LHCN-M2 (cell line): ENCODE data around the gene DCDC2. TPM values are rescaled to one million over a fixed set of nuclear protein-coding genes. Genes with fewer than 3 reads are reported as not detected.
"Not testable (repeated sequence)": the region's sequence is repeated elsewhere in the genome, so short reads cannot be mapped to it uniquely, and the experiment has no call there.

Experiments used
- DNase-seq: peaks from one replicate; pipeline ENCODE4 v3.0.0-alpha.2; 2012; ENCODE audit warnings: low read depth
- total RNA-seq: library from RNA; depleted of rRNA; stranded (reverse); fragments of >200 nt; gene quantifications from 2 replicates; pipeline ENCODE4 v1.2.3, GENCODE V29; 2014

DCDC2 gene
- total RNA-seq, 1 experiment from 2014 or later, result not detected

DNA sequence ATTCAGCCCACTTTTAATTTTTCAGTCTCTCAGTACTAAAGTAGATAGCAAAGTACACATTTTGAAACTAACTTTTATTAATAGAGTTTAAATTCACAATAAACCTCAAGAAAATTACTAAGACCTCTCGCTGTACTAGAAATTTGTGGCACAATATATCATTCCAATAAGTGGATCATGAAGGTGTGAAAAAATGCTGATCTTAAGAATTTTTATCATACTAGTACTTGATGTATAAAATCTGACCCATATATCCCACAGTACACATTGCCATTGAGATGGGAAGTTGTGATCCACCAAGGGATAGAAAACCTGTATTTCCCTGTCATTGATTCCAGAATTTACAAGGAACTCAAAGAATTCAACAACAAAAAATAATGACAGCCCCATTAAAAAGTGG lies 85.7 kb downstream of the DCDC2 start:
- no peak for DNase-seq

DNA sequence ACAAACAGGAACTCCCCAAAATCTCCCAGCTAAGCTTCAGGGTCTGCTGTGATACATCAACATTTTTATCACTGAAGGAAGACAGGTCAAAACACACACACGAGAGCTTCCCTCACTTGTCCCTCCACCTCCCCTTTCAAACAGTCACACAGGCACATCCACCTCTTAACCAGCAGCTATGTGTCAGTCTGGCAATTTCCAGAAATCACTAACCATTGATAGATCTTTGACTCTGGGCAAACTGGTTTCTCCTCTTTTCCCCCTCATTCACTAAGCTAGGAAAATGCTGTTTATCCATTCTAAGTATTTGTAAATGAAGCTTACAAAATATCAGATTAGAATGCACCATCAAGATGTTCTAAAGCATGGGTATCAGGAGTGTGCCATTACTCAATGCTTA lies 87.8 kb downstream of the DCDC2 start:
- DNase-seq, result no peak

DNA sequence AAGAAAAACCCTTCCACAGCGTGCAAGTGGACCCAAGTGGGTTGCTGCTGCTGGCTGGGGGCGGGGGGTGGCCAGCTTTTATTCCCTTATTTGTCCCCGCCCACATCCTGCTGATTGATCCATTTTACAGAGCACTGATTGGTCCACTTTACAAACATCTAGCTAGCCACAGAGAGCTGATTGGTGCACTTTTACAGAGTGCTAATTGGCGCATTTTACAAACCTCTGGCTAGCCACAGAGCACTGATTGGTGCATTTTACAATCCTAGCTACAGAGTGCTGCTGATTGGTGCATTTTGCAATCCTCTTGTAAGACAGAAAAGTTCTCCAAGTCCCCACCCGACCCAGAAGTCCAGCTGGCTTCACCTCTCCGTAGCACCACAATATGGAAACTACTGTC lies 99.6 kb downstream of the DCDC2 start:
- not testable (repeated sequence) for DNase-seq

DNA sequence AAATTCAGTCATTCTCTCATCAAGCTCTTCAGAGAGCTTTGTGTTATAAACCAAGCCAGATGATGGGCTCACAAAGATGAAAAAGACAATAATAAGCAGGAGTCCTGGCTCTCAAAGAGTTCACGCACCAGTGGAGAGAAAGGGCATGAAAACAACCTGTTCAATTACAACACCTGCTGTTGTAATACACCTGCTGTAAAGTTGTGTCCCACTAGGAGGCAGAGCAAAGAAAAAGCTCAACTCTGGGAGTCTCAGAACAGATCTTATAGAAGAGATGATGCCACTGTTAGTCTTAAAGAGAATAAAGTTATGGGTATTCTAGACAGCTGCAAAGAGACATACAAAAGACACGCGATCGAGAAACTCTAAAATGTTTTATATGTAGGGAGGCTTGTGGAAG lies 100.6 kb downstream of the DCDC2 start:
- DNase-seq, result no peak

DNA sequence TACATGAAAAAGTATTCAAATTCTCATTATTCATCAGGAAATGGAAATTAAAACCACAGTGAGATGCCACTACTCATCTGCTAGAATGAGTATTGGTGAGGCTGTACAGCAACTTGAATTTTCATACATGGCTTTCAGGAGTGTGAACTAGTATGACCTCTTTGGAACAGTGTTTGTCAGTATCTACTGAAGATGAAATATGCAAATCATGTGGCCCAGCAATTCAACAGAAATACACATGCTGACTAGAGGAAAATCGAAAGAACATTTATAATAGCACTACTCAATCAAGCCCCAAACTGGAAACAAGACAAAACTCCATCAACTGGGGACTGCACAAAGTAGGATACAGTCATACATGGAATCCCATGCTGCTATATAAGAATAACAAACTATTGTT lies 102.2 kb downstream of the DCDC2 start:
- DNase-seq, result no peak

DNA sequence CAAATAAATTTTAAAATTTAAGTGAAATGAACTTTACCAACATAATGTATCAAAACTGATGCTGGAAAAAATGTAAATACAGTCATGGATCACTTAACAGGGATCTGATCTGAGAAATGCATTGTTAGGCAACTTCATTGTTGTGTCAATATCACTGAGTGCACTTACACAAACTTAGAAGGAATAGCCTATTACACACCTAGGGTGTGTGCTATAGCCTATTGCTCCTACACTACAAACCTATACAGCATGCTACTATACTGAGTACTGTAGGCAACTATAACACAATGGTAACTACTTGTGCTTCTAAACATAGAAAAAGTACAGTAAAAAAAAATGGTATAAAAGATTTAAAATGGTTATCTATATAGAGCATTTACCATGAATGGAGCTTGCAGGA lies 104.5 kb downstream of the DCDC2 start:
- DNase-seq, result no peak

DNA sequence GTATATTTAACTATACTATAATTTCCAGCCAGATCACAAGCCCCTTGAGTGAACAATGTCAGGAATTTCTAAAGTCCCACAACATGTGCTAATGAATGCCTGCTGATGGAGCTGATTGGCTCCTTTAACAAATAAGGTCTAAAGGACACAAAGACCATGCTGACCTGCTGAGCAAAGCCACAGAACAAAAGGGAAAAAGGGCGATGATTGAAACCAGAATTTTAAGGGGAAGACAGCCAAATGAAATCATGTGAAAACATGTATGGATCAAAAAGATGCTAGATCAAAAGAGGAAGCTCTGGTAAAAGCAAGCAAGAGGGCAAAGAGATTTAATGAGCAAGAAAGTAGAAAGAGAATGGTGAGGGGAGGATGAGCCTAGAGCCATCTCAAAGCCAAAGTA lies 105.6 kb downstream of the DCDC2 start:
- DNase-seq, result no peak

DNA sequence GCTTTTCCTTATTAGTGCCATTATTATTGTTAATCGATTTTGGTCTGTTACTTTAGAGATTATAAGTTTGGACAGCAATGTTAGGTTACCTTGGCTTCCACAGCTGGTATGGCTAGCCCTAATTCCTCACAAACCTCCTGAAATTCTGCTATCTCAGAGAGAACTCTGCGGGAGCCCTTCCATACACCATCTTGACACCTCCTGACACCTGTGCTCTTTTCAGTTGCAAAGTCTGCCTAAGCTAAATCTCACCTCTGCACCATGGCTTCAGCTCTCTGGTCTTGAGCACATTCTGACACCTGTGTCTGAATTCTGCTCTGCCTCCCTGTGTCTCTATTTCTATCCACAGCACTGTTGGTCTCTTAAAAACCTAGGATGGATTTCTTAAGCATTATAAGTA lies 106.5 kb downstream of the DCDC2 start:
- DNase-seq, result no peak

DNA sequence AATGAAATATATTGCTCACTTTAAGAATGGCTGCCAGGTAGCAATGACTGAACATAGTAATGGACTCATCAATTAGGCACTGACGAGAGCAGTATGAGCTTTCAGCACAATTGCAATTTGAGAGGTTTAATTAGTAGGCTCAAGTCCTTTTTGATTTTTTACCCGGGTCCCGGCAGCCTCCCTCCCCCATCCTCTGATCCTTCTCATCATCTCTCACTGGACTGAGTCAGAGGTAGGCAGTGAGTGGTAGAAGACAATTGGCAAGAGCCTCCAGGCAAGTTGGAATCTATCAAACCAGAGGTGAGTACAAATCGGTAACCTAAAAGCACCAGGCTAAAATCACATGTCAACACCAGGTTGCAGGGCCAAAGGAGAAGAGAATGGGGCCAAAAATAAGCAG lies 107.9 kb downstream of the DCDC2 start:
- no peak for DNase-seq

DNA sequence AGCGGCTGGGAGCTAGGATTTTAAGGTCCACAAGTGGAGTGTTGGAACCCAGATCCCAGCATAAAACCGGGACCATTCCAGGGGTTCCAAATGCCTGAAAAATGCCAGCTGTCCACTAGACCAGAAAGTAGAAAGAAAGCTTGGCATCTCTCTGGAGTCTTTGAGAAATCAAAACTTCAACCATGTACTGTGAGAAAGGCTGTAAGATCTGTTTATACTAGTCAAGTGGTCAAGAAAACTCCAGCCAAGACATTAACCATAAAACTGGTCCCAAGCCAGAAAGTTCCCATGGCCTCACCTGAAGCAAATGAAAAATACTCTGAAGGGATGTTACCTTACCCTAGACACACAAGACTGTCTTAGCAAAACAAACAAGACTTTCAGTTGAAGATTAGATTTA lies 112.6 kb downstream of the DCDC2 start:
- no peak for DNase-seq

DNA sequence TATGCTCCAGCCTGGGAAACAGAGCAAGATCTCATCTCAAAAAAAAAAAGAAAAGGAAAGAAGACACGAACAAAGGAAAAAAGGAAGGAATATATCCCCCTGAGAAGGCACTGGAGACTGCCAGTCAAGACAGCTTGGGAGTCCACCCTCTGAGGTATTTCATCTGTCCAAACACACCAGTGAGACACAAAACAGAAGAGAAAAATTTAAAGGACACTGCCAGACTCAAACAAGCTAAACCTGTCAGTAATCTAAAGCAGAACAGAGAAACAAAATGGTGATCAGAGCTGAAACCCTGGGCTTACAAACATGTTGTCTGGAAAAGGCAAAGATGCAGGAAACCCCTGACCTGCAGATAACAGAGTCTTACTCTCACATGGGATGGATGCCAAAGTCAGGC lies 114.9 kb downstream of the DCDC2 start:
- no peak for DNase-seq

DNA sequence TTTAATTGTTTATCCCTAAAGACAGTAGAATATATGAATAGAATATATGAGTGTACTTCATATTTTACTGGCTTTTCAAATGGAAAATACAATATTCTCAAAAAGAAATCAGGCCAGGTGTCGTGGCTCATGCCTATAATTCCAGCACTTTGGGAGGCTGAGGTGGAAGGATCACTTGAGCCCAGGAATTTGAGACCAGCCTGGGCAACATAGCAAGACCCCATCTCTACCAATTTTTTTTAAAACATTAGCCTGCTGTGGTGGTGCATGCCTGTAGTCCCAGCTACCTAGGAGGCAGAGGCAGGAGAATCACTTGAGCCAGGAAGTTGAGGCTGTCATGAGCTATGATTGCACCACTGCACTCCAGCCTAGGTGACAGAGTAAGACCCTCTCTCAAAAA lies 116.1 kb downstream of the DCDC2 start:
- DNase-seq, result not testable (repeated sequence)

DNA sequence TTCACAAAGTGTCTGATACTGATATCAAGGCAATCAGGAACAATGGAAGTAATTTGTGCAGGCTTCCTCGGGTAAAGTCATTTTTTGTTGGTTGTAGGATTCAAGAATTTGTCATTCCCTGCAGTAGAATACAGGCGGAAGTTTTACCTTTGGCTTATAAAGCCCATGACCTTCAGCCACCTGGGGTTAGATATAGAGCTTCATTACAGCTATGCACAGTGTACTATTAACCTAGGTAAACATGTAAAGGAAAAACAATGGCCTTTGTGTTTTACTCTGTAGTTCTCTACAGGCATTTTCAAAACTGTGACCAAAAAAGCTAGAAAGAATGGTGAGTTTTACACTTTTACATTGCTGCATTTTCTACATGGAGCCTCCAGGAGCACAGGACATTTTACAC lies 116.9 kb downstream of the DCDC2 start:
- no peak for DNase-seq

DNA sequence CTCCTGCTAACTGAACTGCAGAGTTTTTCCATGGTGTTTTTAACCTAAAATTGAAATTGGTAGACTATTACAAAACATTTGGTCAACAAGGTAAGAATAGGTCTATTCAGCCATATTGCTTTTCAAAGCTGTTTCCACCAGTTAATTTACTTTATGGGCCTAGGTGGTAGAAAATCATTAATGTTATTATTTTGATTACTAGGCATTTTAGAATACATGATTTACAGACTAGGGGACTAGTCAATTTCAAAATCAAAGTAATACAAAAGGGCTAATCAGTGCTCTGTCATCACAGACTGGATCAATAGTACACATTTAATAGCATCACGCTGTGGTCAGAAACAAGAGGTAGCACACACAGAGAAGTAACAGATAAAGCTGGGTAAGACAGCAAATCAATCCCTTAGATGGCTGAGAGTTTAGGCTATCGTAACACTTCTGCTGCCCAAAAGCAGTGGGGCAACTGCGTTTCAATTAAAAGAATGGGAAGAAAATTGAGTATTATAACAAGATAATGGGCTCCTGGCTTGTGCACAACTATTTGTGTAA lies 117.4 kb downstream of the DCDC2 start:
- DNase-seq, result no peak

DNA sequence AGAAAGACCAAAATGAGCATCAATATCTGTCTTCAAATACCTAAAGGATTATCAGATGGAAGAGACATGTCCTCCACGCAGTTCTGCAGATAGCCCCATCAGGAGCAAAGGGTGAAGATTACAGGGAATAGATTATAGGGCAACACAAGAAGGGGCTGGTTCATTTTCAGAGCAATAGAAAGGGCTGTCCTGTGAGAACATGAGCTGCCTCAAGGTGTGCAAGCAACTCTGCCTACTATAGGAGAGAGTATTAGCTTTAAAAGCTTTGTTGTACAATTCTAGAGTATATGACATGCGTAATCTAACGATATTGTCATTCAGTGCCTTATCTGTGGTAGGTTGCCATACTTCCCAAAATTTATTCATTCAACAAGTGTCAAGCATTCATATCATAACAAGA lies 119.2 kb downstream of the DCDC2 start:
- DNase-seq, result no peak

DNA sequence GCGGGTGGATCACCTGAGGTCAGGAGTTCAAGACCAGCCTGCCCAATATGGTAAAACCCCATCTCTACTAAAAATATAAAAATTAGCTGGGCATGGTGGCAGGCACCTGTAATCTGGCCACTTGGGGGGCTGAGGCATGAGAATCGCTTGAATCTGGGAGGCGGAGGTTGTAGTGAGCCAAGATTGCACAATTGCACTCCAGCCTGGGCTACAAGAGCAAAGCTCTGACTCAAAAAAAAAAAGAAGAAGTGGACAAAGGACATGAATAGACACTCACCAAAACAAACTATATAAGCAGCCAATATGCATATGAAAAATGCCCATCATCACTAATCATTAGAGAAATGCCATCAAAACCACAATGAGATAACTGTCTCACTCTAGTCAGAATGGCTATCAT lies 121.1 kb downstream of the DCDC2 start:
- DNase-seq, result not testable (repeated sequence)

DNA sequence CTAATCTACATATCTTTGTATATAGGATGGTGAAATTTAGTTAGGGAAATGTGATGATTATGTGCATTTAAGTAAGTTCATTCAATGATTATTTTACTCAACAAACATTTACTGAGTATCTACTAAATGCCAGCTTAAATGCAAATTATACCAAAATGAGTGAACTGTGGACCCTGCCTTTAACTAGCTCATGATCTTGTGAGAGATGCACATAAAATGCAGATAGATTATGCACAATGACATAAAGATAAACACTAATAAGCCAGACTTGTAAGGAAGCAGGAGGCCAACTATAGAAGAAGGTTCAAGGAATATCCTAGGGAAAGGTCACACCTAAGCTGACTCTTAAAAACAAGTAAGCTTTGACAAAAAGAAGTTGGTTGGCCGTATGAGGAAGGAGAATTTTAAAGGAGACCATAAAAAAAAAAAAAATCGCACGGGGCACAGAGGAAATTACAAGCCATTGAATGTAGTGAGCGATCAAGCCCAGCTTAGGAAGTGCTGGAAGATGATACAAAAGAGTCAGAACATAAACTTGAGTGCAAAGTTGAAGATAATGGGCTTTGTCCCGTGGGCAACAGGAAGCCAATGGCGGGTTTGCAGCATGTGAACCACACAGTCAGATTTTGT lies 123.9 kb downstream of the DCDC2 start:
- no peak for DNase-seq

DNA sequence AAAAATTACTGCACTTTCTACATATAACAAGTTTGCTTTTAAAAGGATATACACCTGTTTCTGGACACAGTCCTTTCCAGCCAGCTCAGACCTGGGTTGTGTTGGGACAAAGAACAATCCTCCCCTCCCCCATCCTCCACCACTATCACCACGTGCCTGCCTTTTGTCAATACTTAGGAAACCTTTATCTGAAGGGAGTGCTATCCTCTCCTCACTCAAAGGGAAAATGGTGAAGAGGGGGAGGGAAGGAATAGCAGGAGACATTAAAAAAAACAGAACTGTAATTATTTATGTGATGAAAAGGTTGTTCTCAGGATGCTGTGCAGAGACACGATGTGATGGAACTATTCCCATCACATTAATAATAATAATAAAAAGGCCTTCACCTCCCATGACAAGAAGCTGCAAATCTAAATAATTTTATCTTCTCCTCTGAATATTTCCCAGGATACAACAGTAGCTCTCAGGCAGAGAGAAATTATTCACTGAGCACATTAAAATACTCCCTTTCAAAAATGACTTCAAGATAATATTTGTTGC lies 126.4 kb downstream of the DCDC2 start:
- no peak for DNase-seq

DNA sequence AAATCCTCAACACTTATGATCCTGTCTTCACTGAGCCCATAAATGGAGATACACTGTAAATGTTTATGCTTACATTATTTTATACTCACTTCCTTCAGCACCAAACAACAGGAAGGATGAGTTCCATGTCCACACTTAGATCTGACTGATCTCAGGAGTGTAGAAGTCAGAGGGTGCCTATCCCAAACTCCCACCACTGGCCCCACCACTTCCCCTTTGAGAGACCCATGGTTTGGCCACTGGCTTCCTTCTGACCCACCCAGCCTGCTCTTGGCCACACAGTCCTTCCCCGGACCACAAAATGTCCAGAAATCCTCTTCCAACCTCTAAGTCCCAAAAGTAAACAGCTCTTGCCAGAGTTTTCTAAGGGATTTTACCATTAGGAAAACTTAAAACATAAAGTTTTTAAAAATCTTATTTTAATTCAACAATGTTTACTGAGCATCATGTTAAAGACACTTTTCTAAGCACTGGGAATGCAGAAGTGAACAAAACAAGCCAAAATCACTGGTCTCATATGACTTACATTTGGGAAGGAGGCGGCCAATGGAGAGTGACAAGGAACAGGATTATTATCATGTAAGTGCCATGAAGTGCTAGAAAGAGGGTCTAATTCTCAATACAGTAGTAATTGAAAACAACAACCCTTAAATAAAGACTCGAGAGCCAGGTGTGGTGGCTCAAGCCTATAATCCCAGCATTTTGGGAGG lies 128.0 kb downstream of the DCDC2 start:
- no peak for DNase-seq

DNA sequence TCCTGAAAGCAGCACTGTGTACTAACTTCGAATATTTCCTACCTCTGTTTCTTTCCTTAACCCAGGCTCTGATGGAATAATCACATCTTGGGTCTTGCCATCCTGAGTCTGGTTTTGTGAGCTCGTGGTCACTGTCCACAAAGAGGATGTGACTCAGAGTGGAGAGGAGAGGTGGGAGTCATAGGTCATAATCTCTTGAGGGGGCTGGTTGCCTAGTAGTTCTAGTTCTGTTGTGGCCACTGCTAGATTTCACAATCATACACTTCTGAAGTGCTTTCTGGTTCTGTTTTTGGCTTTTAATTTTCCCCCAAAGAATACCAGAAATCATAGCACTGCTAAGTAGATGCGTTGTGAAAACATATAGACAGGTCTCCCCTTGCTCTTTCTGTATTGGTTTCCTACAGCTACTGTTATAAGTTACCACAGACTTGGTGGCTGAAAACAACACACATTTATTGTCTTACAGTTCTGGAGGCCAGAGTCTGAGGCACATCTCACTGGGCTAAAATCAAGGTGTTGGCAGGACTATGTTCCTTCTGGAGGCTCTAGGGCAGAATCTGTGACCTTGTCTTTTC lies 129.1 kb downstream of the DCDC2 start:
- peak; percentile 72 for DNase-seq

DNA sequence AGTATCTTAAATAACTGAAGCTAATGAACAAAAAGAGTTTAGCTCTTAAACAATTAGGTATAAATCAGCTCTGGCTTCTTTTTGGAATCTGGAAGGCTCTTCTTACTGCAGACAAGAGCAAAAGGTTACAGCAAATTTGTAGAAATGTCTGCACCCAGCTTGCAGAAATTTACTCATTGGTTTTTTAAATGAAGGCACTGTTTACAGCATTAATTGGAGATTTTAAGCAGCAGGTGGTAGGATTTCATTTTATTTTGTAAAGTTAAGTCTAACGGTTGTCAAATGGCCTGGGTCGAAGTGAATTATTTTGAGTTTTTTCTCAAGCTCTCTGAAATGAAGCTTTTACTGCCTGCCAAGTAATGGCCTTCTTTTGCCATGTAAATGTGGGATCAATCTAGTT lies 129.7 kb downstream of the DCDC2 start:
- no peak for DNase-seq

DNA sequence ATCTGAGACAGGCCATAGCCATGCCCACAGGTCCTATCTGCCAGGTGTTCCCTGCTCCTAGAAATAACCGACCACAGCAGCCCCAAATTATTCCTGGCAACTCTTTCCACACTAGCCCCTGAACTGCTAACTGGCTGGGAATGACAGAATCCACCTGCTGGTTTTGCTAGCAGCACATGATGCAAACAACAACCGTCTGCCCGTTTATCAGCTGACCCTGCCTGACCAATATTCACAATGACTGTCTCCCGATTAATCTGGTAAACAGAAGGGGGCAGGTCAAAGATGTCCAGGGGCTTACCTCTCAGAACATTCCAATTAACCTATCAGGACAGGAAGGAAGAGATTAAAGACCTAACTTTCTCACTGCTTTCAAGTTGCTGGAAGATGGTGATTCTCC lies 130.3 kb downstream of the DCDC2 start:
- DNase-seq, result no peak

DNA sequence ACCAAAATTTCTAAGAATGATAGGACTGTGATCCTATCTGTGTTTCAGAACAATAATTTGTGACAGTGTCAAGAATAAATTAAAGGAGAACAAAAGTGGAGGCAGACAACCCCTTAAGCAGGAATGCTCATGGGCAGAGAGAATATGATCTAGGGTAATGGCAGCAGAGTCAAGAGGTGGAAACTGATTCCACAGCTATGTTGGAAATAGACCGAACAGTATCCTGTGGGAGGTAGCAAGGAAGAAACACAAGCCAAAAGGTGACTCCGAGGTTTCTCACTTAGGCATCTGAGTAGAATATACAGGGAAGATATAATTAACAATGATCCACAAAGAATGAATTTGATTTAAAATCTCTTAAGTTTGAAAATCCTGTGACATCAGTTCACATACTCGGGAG lies 131.3 kb downstream of the DCDC2 start:
- DNase-seq, result no peak
